Activated CD4-positive, alpha-beta T cell treated with anti-CD3 and anti-CD28 coated beads for 48 hours (primary cell): ENCODE results near the gene OTOF.
"Not testable (repeated sequence)": the region's sequence is repeated elsewhere in the genome, so short reads cannot be mapped to it uniquely, and the experiment has no call there.

Experiments
- DNase-seq: peaks from one replicate; pipeline ENCODE4 v3.0.0-alpha.2; 2020

Gene OTOF

DNA sequence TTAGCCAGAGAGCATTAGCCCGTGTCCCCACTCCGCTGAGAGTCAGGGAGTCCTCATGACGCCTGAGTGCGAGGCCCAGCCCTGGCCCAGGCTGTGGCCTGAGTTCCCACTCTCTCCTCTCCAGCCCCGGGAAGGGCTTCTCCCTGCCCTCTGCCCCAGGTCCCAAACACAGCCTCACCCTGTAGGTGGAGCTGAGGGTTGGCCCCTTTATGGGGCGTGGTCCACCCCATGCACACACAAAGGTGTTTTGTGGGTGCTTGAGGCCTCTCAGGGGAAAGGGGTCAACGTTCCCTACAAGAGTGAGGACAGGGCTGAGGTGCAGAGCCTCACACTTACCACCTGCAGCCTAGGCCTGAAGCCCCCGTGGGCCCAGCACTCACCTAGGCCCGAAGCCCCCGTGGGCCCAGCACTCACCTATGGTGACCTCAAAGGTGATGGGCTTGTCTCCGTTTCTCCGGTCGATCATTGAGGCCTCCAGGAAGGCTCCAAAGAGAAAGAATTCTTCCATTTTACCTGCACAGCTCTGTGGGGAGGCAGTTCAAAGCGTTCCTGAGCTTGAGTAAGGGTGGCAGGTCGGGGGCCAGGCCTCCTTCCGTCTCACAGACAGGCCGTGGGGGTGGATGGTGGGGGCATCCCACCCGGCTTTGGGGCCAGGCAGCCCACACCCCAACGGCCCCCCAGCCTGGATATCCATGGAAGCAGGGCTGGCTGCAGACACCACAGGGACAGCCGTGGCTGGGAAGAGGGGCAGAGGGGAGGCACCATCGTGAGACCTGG is 2.1 kb upstream of the OTOF start:
- no peak for DNase-seq

DNA sequence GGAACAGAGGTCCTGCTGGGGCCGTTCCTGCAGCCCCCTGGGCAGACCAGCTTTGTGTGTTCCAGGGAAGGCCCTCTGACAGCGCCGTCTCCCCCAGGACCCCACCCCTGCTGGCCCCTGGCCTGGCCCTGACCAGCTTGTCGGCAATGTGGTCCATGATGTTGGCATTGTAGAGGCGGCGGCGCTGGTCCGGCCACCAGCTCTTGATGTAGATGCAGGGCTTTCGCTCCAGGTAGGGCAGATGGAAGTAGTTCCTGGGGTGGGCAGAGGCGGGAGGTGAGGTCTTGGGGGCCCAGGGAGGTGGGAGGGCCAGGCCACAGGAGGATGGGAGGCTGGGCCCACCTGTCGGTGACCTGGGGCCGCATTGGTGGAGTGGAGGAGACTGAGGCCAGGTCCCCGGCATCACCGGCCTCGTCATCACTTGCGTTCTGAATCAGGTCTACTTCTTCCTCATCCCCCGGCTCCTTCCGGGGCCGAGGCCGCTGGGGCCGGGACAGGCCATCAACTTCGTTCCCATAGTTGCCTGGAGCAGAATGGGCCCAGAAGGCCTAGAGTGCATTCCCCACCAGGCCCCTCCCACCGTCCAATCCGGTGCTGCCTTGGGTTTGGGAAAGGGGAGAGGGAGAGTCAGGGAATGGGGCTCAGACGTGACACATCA is 1.3 kb upstream of the OTOF start:
- no peak for DNase-seq

DNA sequence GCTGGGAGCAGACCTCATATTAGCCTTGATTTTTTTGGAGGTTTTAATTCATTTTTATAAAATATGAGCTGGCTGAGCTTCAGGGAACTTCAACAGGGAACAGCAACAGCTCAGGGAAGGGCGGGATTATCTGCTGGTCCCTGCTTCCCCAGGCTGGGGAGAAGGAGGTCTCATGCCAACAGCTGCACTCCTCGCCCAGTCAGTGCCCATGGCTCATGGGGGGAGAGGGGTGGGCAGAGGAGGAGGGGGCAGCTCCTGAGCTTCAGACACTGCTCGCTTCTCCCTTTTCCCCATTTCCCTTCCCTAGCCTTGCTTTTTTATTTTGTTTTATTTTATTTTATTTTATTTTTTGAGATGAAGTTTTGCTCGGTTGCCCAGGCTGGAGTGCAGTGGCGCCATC is 442 bp upstream of the OTOF start:
- DNase-seq: no peak

DNA sequence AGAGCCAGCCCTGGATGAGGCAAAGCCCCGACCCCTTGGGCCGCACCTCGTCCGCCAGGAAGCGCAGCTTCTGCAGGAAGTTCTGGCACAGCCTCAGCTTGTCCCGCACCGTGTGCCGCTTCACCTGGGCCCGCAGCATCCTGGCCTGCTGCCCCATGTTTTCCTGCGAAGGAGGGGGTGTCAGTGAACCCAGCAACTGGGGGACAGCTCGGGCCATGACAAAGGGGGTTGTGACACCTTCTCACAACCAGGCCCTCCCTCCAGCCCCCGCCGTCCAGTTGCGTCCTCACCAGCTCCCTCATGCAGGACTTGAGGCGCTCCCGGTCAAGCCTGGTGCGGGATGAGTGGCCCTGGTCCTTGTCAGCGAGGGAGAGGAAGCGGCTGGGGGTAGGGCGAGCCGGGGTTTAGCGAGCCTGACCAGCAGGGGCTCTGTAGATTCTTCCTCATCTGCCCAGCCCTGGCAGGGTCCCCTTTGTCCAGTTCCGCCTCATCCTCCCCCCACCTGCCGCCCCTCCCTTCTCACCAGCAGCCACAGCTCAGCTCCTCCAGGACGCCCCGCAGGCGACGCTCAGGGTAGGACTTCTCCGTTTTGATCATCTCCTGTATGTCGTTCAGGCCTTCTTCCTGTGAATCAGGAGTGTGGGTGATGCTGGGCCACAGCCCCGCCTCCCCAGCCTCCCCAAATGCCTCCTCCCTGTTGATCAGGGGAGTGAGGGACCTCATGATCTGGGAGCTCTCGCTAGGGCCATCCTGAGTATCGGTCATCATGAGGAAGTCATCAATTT is 606 bp downstream of the OTOF start:
- DNase-seq: peak; percentile 26

DNA sequence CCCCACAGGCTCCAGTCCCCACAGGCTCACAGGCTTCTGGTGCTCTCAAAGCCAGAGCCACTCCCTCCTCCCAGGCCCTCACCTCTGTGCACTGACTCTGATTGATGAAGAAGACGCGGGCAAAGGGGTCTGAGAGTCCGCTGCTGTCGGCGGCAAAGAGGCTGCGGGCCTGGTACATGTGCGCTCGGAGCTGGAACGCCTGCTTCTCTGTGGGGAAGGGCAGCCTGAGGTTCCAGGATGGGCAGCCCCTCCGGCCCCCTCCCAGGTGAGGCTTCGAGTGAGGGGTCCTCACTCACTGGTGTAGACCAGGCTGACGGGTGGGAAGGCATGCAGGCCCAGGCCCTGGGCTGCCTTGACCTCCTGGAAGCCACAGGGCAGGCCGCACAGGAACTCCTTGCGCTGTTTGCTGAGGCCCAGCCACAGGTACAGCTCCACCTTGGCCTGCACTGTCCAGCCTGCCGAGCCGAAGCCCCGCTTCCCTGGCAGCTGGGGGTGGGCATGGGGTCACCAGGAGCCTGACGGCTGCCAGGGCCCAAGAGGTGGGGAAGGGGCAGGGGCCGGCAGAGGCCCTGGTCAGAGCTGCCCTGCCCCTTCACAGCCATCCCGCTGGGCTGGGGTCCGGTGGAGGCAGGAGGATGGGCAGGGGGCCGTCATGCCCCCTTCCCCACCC is 2.0 kb downstream of the OTOF start:
- no peak for DNase-seq

DNA sequence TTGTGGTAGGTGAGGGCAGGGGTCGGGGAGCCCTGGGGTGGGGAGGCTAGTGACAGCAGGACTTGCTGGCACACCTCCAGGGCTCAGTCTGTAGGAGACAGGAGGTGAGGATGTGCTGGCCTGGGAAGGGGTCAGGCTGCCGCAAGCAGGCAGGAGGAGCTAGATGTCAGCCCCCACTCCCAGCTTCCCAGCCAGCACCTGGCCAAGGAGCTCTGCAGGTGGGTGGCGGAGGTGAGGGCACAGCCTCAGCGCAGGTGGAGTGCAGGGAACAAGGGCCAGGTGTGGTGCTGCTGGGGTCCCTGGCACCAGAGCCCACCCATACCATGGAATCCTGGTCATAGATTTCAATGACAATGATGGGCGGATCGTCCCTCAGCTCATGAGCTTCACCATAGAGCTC is 2.9 kb downstream of the OTOF start:
- no peak for DNase-seq

DNA sequence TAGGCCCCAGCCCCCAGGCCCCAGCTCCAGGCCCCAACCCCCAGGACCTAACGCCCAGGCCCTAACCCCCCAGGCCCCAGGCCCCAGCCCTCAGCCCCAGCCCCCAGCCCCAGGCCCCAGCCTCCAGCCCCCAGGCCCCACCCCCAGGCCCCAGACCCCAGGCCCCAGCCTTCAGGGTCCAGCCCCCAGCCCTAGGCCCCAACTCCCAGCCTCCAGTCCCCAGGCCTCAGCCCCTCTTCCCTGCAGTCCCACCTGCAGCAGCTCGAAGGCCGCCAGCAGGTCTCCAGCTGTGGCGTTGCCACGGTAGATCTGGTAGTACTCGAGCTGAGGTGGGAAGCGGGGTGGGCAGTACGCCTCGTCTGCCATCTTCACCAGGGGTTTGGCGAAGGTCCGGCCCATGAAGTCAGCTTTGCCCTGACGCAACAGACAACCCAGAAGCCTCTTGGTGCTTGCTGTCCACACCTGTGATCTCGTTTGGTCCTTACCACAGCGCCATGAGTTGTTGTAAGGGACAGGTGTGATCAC is 3.6 kb downstream of the OTOF start:
- no peak for DNase-seq

DNA sequence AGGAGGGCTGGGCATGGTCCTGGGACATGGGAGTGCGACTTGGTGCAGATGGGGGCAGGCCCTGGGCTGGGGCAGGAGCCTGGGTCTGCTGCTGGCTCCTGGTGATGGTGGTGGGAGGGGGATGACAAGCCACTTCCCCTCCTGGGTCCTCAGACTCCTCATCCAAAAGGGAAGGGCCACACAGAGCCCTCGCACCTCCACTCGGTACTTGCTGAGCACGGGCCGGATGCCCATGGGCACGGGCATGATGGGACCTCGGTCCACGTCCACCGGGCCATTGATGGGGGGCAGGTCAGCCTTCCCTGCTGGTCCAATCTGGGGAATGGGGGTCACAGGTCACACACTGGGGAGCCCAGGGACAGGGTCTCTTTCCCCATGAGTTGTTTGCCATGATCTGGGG is 4.1 kb downstream of the OTOF start:
- no peak for DNase-seq

DNA sequence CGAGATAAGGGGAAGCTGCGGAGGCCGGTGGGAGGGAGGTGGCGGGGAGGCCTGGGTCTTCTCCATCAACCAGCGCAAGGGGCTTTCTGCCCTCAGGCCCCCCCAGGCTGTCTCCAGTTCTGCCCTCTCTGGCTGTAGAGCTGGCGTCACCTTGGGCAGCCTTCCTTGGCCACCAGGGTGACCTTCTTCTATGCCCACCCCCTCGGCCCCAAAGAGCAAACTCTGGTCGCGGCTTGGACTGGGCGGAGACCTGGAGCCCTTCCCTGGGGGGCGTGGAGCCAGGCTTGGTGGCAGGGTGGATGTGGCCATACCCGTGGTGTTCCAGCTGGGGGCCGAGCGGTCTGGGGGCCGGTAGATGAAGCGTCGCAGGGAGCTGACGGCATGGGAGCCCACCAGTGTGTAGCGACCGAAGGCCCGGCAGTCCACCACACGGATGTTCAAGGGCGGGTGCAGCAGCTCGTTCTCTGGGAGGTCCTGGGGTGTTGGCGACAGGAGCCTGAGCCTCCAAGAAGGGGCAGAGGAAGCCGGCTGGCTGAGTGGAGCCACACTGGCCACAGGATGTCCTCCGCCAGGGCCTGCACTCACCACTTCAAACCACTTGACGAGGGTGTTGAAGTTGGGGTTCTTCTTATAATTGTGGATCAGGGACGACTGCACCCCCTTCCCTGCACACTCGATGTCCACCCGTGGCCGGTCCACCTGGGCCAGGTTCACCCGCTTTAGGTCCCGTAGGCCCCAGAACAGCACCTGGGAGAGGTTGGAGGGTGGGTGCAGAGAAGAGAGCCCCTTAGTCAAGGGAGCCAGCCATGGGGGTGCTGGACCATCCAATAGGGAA is 4.9 kb downstream of the OTOF start:
- no peak for DNase-seq

DNA sequence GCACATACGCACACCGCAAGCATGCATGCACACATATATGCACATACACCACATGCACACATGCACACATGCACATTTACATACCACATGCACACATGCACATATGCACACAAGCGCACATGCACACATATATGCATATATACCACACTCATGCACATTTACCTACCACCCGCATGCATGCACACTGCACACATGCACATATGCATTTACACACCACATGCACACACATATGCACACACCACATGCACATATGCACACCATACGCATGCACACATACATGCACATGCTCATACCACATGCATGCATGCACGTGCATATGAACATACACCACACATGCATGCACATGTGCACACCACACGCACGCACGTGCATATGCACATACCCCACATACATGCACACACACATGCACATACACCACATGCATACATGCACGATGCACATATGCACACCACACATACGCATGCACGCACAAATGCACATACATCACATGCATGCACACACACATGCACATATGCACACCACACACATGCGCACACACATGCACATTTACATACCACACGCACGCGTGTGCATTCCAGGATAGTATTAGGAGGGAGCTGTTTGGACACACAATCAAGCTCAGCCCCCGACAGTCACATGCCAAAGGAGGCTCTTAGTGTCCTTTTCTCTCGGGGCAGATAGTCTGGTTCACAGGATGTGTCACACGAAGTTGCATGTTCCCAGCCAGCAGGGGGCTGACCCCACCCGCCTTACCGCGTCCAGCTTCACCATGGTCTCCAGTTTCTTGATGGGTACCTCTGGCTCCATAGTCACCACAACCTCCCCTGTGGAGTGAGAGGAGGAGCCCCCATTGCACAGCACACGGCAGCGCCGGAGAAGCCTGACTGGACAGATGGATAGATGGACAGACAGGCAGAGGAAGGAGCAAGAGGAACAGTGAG is 5.9 kb downstream of the OTOF start:
- no peak for DNase-seq

DNA sequence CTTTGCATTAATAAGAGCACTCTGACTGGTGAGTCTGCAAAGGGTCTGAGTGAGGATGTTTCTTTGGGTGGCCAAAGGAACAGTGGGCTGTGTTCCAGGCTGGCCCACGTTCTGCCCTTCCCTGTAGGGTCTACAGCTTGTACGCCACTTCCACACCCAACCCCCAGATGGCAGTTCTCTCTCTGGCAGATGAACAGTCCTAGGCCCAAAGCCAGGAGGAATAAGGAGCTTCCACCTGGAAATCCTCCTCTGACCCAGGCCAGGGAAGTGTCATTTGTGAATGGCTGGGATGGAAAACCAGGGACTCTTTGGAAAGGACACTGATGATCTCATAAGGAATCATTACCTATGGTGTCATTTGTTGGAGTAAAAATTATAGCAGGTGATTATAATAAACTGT is 6.6 kb downstream of the OTOF start:
- no peak for DNase-seq

DNA sequence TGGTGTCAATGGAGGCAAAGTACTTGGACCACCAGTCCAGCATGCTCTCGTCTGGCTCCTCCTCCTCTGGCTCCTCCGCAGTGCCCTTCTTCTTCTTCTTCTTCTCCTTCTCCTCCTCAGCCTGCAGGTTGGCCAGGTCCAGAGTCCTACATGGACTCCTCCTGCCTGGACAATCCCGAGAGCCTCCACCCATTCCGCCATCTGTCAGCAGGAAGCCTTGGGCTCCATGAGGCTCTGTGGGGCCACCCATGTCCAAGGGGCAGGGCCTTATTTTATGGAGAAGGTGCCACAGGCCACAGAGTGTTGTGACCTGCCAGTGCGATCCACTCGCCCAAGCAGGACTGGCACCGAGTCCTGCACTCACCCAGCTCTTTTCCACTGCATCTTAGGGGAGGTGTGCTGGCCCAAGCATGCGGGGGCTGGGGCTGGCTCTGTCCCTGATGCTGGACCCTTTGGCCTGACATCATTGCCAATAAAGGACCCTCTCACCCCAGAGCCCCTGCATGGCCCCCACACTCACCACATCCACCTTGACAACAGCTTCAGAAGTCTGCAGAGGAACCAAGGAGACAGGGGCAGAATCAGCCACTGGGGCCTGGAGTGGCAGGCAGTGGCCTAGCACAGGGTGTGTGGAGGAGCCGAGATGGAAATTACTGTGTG is 7.2 kb downstream of the OTOF start:
- DNase-seq: no peak

DNA sequence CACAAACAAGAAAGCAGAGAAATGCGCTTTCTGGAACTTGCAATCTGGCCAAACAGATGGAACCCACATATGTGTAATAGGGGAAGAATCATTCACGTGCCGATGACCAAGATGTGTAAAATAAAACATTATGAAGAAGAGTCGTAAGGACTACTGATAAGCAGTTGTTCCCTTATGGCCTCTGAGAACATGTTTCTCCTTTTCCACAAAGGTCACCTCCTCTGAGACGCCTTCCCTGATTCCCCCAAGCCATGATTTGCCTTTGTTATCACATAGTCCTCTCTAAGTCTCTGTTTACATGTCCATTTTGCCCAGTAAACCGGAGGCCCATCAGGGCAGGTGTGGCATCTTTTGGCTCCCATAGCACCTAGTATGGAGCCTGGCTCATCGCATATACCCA is 8.0 kb downstream of the OTOF start:
- DNase-seq: no peak

DNA sequence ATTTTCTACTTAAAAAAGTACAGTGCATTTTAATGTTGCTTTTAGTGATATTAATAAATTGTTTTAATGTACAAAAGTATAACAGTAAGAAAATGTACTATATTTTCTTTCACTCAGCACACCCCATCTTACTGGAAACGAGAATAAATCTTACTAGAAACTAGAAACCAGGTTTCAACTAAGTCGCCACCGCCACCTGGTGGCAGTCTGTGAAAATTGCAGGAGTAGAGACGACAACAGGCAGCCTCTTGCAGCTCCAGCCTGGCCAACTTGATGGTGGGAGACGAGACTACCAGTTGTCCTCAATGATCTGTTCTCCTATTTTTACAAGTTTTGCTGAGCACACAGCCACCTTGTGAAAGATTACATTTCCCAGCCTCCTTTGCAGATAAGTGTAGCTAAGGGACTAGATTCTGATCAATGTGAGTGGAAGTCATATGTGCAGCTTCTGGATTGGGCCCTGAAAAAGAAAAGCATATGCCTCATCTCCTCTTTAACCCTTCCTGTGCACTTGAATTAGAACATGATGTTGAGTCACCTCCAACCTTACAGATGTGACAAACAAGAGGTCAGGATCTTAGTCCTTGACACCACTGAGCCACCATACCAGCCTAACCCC is 8.7 kb downstream of the OTOF start:
- peak; percentile 86 for DNase-seq

DNA sequence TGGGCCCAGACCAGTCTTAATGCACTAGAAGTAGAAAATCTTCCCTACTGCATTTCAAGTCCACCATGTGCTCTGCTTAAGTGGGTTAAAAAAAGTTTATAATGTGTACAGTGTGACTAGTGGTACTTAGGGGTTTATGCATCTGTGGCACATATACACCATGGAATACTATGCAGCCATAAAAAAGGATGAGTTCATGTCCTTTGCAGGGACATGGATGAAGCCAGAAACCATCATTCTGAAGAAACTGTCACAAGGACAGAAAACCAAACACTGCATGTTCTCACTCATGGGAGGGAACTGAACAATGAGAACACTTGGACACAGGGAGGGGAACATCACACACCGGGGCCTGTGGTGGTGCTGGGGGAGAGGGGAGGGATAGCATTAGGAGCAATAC is 9.4 kb downstream of the OTOF start:
- not testable (repeated sequence) for DNase-seq

DNA sequence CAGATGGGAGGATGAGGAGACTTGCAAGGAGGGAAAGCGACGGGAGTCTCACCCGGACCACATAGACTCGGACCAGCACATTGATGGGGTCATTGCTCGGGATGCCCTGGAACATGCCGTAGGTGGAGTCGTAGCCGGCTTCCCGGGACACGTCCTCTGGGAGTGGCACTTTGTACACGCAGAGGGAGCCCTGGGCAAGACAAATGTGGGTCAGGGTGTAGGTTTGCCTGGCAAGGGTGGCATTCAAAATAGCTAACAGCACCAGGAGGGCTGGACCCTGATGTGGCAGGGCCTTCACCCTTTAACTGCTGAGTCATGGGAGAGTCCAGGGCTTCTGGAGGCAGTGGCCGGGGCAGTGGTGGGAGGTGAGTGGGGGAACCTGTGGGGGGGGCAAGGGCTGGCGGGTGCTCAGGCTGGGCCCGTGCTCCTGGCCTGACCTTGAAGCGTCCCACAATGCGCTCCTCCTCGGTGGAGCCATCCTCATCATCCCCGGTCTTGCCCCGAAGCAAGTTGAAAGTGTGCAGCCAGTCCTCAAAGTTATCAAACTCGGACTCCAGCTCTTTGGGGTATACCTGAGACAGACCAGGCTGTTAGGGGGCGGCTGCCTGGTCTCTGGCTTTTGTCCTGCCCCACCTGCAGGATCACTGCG is 11.1 kb downstream of the OTOF start:
- DNase-seq: no peak

DNA sequence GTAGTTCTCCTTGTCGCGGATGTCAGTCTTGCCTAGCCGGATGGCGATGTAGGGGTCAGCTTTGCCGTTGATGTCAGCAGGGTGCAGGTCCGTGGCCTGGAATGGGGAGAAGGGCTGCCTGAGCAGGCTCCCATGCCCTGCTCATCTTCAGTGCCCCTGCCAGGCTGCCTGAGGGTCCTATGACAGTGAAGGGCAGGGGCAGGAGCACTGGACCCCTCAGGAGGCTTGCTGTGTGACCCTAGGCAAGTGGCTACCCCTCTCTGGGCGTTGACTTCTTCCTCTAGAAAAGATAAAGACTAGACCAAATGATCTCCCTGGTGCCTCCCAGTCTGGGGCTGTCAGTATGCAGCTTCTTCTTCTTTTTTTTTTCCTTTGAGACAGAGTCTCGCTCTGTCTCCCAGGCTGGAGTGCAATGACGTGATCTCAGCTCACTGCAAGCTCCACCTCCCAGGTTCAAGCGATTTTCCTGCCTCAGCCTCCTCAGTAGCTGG is 11.9 kb downstream of the OTOF start:
- DNase-seq: no peak

DNA sequence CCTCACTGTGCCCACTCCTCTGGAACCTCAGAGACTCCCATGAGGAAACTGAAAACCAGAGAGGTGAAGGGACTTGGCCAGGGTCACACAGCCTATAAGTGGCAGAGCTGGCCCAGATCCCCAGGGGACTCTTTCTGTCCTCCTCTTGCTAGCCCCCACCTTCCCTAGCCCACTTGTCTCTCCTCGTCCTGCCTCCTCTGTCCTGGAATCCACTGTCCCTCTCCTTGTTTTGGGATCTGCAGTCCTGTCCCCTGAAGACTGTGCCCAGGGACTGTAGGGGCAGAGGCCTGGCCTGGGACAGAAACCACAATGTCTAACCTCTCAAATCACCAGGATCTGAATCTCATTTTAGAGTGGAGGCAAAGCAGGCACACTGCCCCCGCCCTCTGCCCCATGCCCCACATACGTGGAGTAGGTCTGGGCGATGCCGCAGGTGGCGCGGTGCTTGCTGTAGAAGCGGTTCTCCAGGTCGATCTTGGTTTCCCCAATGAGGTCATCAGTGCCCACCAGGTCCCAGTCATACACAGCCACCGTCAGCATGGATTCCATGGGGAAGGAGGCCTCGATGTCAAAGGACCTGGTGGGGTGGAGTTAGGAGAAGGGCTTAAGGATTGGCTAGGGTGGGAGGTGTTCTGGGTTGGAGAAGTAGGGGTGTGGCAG is 12.5 kb downstream of the OTOF start:
- DNase-seq: no peak
